Left cardiac atrium (tissue), 4 donors: ENCODE results near the gene ODAM. TPM values are rescaled to one million over a fixed set of nuclear protein-coding genes. Genes with fewer than 3 reads are reported as not detected.
"Not testable (repeated sequence)": the region's sequence is repeated elsewhere in the genome, so short reads cannot be mapped to it uniquely, and the experiment has no call there.

ENCODE experiments used
- ATAC-seq, 2 donors: fragments of 200-7000 bp; cut with Tn5 transposase; one replicate each; pipeline ENCODE4 v1.9.1; 2020; ENCODE audit warnings: mild to moderate bottlenecking in 2 of 2, moderate library complexity in 2 of 2
- DNase-seq: peaks from one replicate; pipeline ENCODE4 v3.0.0-alpha.2; 2020
- intact Hi-C, 2 donors: fragments of 100-400 bp; cut with DNase I; formaldehyde crosslinking; loops; one replicate each; pipeline versions ENCODE4 v1.14.1 to v1.15.1; 2022 to 2023
- total RNA-seq, 2 donors: library from RNA; stranded (reverse); fragmentation: NEBNext Ultra II Directional; extraction: Animal tissue kit (Norgen Biotek cat#: 25700); gene quantifications; one replicate each; pipeline ENCODE4 v1.2.1, GENCODE V29; 2021
- donor health status: DM: no; HTN: yes; CAD: no.
- donor health status: DM: no; HTN: yes; CAD: no; lungs with severe emphysema.
- donor health status: DM: yes; HTN: yes; CAD: no.
- donor health status: Dilated cardiomyopathy.

ODAM gene
- total RNA-seq, 2 donors from 2014 or later = not detected

- ATAC-seq, DNase-seq, intact Hi-C loops: not testable (repeated sequence)
Observed at GRCh38 chr4:70216550-70216949, 21.0 kb downstream of the ODAM start.

GRCh38 chr4:70221389-70221788 is 25.9 kb downstream of the ODAM start:
- intact Hi-C loops, DNase-seq, ATAC-seq: not testable (repeated sequence)

- ATAC-seq, intact Hi-C loops, DNase-seq: not testable (repeated sequence)
Observed at GRCh38 chr4:70221818-70222217, 26.3 kb downstream of the ODAM start.

- ATAC-seq = no peak
- intact Hi-C loops = no loop called here
- no peak for DNase-seq
Observed at GRCh38 chr4:70225824-70226223, 30.3 kb downstream of the ODAM start, which contains the start of gene FDCSP. Gene FDCSP (plus strand): TSS chr4:70226124. CDS start chr4:70231195, 5,071 bp downstream.

- intact Hi-C loops = no loop called here
- DNase-seq (no peak), ATAC-seq (no peak)
Observed at GRCh38 chr4:70236125-70236524, 40.6 kb downstream of the ODAM start.

GRCh38 chr4:70239131-70239883 is 43.8 kb downstream of the ODAM start:
- DNase-seq = no peak
- intact Hi-C loops = no loop called here
- no peak for ATAC-seq

GRCh38 chr4:70239884-70240591 is 44.5 kb downstream of the ODAM start:
- ATAC-seq = no peak
- no peak for DNase-seq
- intact Hi-C loops = no loop called here

- DNase-seq, ATAC-seq, intact Hi-C loops: not testable (repeated sequence)
Observed at GRCh38 chr4:70242297-70242696, 46.8 kb downstream of the ODAM start, which contains the start of gene CSN3. Gene CSN3 (plus strand): TSS chr4:70242597. CDS start chr4:70244820, 2,223 bp downstream.

GRCh38 chr4:70243091-70243490 is 47.6 kb downstream of the ODAM start:
- DNase-seq = no peak
- intact Hi-C loops = no loop called here
- ATAC-seq = no peak

- intact Hi-C loops = no loop called here
- ATAC-seq = no peak
- DNase-seq = no peak
Observed at GRCh38 chr4:70251250-70251944, 55.9 kb downstream of the ODAM start.

GRCh38 chr4:70251945-70252277 is 56.4 kb downstream of the ODAM start:
- intact Hi-C loops = no loop called here
- ATAC-seq (no peak), DNase-seq (no peak)

Other genes with a start within 250 kb of the ODAM start
- not detected for gene CSN2, start 230.0 kb upstream of the ODAM start, total RNA-seq
- gene STATH, start 199.8 kb upstream of the ODAM start, total RNA-seq = not detected
- gene HTN3, start 167.3 kb upstream of the ODAM start, total RNA-seq = not detected
- gene HTN1, start 145.3 kb upstream of the ODAM start, total RNA-seq = not detected
- gene PRR27, start 41.5 kb upstream of the ODAM start, total RNA-seq = not detected
- not detected for gene FDCSP, start 30.4 kb downstream of the ODAM start, total RNA-seq
- not detected for gene CSN3, start 46.9 kb downstream of the ODAM start, total RNA-seq
- gene CABS1, start 139.3 kb downstream of the ODAM start, total RNA-seq = not detected
- not detected for gene SMR3A, start 165.0 kb downstream of the ODAM start, total RNA-seq
- gene SMR3B, start 187.4 kb downstream of the ODAM start, total RNA-seq = not detected
- not detected for gene OPRPN, start 202.2 kb downstream of the ODAM start, total RNA-seq